NCI-H146 treated with DMSO at 0.1 percent for 48 hours (cell line): ENCODE measurements around the gene SEC24C.
"Not testable (repeated sequence)": the region's sequence is repeated elsewhere in the genome, so short reads cannot be mapped to it uniquely, and the experiment has no call there.

Experiments
- DNase-seq: peaks from one replicate; lab custom pipeline; 2025; ENCODE audit not compliant: unreplicated experiment; lab: John Stamatoyannopoulos, UW

Gene SEC24C

DNA sequence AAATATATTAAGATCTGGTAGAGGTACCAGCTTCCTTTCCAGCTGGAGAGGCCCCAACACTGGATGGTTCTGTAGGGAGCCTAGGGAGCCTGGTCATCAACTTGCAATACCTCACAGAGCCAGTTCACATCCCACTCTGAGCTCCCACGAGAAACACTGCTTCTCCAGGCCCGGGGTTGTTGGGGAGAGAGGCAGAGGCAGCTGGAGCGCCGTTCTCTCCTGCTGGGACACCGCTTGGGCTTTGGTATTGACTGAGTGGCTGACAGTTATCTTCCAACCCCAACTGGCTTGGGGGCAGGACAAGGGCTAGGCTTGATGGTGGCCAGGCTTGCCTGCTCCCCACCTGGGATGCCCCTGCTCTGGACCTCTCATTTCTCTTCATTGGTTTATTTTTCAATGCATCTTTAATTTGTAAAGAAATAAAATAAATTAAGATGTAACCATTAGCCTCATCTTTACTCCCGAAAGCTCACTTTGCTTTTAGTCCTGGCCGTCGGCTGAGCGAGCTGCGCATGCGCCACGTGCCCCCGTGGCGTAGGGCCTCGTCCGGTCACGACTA lies 27.6 kb downstream of the SEC24C start:
- peak; percentile 34 for DNase-seq

DNA sequence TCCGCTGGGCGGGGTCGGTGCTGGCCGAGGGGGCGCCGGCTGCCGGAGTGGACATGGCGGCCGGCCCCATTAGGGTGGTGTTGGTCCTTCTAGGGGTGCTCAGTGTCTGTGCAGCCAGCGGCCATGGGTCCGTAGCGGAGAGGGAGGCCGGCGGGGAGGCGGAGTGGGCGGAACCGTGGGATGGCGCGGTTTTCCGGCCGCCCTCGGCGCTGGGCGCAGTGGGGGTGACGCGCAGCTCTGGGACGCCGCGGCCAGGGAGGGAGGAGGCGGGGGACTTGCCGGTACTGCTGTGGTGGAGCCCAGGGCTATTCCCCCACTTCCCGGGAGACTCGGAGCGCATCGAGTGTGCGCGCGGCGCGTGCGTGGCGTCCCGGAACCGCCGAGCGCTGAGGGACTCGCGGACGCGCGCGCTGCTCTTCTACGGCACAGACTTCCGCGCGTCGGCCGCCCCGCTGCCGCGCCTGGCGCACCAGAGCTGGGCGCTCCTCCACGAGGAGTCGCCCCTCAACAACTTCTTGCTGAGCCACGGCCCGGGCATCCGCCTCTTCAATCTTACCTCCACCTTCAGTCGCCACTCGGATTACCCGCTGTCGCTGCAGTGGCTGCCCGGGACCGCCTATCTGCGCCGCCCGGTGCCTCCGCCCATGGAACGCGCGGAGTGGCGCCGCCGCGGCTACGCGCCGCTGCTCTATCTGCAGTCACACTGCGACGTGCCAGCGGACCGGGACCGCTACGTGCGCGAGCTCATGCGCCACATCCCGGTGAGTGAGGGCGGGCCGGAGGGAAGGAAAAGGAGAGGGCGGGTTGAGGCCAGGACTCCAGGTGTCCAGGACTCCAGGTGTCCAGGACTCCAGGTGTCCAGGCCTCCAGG lies 28.3 kb downstream of the SEC24C start:
- DNase-seq: peak; percentile 69

DNA sequence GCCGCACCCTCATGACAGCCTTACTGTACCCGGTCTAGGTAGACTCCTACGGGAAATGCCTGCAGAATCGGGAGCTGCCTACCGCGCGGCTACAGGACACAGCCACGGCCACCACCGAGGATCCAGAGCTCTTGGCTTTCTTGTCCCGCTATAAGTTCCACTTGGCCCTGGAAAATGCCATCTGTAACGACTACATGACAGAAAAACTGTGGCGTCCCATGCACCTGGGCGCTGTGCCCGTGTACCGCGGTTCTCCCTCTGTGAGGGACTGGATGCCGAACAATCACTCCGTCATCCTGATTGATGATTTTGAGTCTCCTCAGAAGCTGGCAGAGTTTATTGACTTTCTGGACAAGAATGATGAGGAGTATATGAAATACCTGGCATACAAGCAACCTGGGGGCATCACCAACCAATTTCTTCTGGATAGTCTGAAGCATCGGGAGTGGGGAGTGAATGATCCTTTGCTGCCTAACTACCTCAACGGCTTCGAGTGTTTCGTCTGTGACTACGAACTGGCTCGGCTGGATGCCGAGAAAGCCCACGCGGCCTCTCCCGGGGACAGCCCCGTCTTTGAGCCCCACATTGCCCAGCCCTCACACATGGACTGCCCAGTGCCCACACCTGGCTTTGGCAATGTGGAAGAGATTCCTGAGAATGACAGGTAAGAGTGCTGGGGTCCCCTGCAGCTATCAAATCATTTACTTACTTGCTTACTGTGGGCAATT lies 29.1 kb downstream of the SEC24C start:
- DNase-seq: no peak

DNA sequence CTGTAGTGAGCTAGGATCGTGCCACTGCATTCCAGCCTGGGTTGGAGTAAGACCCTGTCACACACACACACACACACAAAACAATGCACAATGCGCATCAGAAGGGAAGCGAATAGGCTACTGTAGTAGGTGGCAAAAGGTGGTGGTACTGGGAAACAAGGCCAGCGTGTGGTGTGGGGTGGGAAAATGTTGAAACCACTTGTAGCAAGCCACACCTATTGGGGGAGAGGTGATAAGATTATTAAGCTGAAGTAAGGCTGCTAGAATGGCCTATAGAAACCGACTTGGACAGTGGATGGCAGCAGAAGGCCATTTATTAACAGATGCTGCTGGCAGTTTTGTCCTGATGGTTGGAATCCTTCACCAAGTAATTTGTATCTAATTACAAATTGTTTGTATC lies 30.5 kb downstream of the SEC24C start:
- DNase-seq: no peak

DNA sequence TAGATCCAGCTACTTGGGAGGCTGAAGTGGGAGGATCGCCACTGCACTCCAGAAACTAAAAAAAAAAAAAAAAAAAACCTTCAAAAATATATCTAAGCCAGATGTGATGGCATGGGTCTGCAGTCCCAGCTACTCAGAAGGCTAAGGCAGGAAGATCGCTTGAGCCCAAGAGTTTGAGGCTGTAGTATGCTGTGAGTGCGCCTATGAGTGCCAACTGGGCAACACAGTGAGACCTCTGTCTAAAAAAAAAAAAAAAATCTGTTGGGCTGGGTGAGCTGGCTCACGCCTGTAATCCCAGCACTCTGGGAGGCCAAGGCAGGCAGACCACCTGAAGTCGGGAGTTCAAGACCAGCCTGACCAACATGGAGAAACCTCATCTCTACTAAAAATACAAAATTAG lies 34.8 kb downstream of the SEC24C start:
- no peak for DNase-seq

DNA sequence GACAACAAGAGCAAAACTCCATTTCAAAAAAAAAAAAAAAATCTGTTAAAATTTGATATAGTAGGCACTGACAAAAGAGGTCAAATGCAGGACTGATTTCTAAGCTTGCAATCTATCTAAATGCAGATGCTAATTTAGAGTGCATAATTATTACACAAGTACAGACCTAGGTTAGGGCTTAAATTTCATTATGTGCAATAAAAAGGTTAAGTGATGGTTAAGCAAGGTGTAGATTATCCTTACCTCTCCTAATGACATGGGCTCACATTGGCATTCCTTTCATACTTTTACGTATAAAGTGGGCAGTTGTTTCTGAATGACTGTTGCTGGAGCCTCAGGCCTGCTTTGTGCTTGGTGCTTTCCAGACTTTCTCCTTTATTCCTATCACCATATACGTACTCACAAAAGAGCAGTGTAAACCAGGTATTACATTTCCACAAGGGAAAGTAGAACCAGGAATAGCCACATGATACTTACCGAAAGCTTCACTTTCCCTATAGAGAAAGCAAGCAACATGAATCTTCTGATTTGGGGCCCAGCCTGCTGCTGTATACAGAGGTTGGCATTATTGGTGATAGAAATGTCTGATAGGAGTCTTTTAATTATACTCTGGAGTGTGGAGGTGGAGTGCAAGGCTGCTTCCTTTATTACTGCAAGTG lies 35.5 kb downstream of the SEC24C start:
- no peak for DNase-seq

DNA sequence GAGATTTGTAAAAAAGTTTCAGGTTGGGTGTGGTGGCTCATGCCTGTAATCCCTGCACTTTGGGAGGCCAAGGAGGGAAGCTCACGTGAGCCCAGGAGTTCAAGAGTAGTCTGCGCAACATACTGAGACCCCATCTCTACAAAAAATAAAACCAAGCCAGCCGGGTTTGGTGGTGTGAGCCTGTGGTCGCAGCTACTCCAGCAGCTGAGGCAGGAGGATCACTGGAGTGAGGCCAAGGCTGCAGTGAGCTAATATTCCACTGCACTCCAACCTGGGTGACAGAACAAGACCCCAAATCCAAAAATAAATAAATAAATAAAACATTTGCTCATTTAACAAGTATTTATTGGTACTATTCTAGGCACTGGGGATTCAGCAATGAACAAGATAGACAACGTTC lies 36.1 kb downstream of the SEC24C start:
- DNase-seq: no peak

DNA sequence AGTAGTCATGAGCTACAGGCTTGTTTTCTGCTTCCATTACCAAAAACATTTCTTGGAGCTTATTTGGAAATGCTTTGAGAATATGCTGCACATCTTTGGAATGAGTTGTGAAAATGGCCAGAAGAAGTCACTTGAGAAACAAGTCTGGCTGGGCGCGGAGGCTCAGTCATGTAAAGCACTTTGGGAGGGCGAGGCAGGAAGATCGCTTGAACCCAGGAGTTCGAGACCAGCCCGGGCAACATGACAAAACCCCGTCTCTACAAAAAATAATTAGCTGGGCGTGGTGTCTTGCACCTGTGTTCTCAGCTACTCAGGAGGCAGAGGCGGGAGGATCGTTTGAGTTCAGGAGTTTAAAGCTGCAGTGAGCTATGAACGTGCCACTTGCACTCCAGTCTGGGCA lies 36.8 kb downstream of the SEC24C start:
- DNase-seq: no peak

DNA sequence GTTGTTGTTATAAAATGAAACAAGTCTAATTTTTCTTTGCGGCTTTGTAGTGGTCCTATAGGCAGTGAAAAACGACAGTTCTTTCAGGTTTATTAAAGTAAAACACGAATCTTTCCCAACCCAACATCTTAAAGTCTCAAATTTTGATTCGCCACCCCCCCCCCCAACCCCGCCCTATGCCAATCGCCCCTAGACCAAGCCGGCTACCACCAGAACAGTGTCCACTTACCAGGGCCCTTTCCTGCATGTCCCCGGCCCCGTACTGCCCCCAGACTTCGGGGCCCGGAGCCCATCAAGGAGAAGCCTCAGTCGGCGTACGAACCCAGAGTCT lies 37.3 kb downstream of the SEC24C start:
- no peak for DNase-seq

DNA sequence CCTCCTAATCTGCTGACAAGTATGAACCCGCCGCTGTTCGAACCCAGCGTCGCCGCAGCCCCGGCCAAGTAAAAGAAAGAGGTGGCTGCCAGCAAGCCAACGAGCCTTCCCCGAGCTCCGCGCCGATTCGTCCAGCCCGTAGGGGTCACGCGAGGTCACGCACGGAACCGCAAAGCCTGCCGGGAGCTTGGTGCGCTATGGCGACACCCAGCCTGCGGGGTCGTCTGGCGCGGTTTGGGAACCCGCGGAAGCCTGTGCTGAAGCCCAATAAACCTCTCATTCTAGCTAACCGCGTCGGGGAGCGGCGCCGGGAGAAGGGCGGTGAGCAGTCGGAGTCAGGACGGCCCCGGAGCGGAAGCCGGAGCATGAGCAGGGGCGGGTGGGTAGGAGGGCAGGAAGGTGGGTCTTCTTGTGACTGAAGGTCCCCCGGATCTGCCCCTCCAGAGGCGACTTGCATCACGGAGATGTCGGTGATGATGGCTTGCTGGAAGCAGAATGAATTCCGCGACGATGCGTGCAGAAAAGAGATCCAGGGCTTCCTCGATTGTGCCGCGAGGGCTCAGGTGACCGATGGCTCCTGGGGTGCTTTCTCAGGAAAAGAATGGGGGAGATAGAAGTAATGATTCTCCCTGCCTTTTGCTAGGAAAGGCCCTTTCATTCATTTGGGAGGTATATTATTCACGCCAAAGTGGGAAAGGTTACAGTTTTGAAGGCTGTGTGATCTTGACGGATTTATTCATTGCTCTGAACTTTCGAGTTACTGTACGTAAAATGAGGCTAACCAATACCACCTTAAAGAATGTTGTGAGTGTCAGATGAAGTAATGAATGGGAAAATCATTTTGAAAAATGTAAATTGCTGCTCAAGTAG lies 37.9 kb downstream of the SEC24C start, which contains the start of gene CHCHD1:
CHCHD1 (plus strand) TSS at position 170 of the 870 bp plus-strand sequence; CDS start at position 198, 28 bp downstream.
- peak; percentile 69 for DNase-seq

DNA sequence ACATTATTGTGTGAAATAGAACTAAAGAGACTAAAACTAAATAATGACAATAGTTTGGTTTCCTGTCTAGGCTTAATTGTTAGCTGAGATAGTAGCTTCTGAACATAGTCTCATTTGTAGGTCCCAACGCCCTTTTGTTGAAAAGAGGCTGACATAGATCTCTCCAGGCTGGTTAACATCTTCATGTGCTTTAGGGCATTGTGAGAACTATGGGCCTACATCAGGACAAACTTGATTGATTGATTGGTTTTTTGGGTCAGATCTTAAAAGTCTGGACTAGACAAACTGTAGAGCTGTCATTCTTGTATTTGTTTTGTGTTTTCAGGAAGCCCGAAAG lies 38.5 kb downstream of the SEC24C start:
- no peak for DNase-seq

DNA sequence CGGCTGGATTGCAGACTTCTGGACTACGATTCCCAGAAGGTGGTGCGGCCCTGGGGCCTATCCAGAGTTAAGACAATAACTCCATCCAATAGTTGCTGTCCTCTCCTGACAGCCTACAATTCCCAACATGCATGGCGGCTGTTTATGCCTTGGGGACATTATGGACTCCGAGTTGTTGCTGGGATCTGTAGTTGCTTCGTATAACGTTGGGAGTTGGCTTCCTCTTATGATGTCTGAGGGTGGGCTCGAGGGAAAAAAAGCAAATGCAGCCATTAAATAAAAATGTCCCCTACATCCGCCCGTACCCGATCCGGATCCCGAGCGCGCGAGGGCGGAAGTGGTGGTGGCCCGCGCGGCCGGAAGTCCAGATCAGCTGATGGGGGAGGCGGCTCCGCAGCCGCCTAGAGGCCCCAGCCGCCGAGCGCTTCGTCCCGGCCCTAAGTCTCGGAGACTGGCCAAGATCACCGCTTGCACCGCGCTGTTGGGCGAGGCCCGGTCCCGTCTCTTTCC lies 41.1 kb downstream of the SEC24C start, which contains the start of gene ZSWIM8:
ZSWIM8 (plus strand) TSS at position 396 of the 510 bp plus-strand sequence. CDS start 273 bp downstream, outside the sequence.
- DNase-seq: peak; percentile 81

DNA sequence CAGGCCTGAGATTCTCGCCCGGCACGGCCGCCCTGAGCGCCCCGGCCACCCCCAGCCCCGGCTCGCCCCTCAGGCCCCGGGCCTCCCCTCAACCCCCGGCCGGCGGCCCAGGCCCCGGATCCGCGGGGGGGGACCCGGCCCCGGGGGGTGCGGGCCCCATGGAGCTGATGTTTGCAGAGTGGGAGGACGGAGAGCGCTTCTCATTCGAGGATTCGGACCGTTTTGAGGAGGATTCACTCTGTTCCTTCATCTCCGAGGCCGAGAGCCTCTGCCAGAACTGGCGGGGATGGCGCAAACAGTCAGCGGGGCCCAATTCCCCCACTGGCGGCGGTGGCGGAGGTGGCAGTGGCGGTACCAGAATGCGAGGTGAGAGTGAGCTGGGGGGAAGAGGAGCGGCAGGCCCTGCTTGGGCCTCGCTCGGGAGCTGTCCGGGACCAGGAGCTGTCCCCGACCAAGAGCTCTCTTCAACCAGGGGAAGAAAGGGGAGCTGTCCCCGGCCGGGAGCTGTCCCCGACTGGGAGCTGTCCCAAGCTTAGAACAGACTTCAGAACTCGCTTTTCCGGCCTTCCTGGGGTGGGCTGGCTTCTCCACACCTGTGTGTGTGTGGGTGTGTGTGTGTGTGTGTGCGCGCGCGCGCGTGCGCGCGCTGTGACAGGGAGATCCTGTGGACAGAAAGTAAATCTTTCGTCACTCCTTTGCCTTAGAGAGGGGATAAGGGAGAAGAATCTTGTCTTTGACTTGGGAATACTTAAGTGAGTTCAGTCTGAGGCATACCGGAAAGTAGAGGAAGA lies 41.7 kb downstream of the SEC24C start:
- DNase-seq: peak; percentile 2

DNA sequence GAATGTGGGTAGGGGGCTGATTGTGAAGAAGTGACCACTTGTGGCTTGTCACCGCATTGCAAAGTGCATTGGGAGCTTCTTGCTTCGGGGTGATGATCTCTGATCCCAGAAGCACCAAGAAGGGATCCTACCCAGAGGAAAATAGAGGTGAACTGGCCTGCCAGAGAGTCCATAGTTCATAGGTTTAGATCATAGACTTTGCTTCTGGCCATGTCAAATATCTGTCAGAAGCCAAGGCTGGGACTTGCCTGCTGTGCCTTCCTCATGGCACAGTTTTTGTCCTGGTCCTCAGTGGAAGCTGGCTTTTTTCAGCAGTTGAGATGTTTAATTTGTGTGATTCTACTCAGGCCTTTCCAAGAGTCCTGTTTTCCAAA lies 42.3 kb downstream of the SEC24C start:
- DNase-seq: no peak

DNA sequence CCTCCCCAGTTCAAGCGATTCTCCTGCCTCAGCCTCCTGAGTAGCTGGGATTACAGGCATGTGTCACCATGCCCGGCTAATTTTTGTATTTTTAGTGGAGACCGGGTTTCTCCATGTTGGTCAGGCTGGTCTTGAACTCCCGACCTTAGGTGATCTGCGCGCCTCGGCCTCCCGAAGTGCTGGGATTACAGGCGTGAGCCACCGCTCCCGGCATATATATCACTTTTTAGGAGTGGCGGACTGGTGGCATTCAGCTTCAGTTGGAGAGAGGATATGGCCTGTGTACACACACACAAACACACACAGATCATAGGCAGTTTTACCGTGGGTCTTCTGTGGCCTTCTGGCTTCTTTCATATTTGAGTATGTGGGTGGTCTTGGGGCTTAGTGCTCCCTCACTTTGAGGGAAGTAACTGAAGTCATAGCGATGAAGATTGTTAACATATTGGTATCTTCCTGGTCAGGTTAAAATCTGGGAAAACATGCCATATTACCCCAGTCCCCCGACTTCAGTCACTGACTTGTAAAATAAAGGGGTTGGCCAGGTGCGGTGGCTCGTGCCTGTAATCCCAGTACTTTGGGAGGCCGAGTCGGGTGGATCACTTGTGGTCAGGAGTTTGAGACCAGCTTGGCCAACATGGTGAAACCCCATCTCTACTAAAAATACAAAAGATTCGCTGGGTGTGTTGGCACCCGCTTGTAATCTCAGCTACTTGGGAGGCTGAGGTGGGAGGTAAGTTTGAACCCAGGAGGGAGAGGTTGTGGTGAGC lies 43.0 kb downstream of the SEC24C start:
- DNase-seq: not testable (repeated sequence)

DNA sequence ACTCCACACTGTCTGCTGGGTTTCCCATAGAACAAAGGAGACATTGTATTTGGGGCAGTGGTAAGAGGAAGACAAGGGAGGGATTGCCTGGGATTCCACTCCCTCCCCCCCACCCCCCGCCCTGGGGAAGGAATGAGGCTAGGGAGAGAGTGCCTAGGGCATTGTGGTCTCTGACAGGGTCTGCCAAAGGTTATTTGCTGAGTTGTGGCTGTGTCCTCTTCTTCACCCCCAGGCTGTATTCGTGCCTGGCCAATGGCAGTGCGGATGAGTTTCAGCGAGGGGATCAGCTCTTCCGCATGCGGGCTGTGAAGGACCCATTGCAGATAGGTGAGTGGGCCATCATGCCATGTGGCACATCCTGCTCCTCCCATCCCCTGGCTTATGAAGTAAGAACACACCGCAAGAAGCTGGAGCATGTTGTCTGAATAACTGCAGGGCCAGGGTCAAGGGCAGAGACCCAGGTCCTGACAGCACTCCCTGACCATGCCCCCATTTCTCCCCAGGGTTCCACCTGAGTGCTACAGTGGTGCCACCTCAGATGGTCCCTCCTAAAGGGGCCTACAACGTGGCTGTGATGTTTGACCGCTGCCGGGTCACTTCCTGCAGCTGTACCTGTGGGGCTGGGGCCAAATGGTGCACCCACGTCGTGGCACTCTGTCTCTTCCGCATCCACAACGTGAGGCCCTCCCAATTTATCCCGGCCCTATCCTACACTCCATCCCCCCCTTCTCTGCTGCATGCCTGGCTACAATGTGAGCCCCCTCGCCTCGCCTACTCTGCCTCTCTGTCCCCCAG lies 44.9 kb downstream of the SEC24C start:
- no peak for DNase-seq

DNA sequence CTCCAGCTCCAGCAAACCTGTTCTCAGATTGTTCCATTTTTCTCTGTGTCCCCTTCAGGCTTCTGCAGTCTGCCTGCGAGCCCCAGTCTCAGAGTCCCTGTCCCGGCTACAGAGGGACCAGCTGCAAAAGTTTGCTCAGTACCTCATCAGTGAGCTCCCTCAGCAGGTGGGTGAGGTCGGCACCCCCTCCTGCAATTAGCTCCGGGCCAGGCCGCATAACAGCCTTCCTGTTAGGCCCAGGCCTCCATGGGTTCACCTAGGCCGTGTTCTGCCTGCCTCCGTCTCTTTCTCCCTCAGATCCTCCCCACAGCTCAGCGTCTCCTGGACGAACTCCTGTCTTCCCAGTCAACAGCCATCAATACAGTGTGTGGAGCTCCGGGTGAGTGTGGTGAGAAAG lies 45.5 kb downstream of the SEC24C start:
- DNase-seq: no peak
